GM12874 (cell line): ENCODE data around the gene SDHA.

Experiments used
- CTCF ChIP-seq: IDR thresholded peaks from 2 replicates; pipeline ENCODE4 v1.5.1; 2011; ENCODE audit warnings: low read depth, mild to moderate bottlenecking, control low read depth, low read length, moderate library complexity; ENCODE audit not compliant: insufficient read depth

SDHA gene

GRCh38 chr5:181160-181559 lies 37.0 kb upstream of the SDHA start:
- TF ChIP-seq CTCF: no peak

GRCh38 chr5:181566-181965 lies 36.6 kb upstream of the SDHA start:
- no peak for TF ChIP-seq CTCF

GRCh38 chr5:182126-182525 lies 36.0 kb upstream of the SDHA start:
- no peak for TF ChIP-seq CTCF

GRCh38 chr5:184471-184870 lies 33.6 kb upstream of the SDHA start:
- TF ChIP-seq CTCF: no peak

GRCh38 chr5:185095-186070 lies 32.7 kb upstream of the SDHA start:
- no peak for TF ChIP-seq CTCF

- TF ChIP-seq CTCF: no peak
Measured at GRCh38 chr5:186091-187041, 31.8 kb upstream of the SDHA start.

- TF ChIP-seq CTCF: no peak
Measured at GRCh38 chr5:187042-187431, 31.1 kb upstream of the SDHA start.
